NCI-H187 (cell line): ENCODE results near the gene PLA2R1.

Experiments
- DNase-seq, 2 experiments: peaks; one replicate each; lab custom pipeline; 2025; lab: John Stamatoyannopoulos, UW

Gene PLA2R1

DNA sequence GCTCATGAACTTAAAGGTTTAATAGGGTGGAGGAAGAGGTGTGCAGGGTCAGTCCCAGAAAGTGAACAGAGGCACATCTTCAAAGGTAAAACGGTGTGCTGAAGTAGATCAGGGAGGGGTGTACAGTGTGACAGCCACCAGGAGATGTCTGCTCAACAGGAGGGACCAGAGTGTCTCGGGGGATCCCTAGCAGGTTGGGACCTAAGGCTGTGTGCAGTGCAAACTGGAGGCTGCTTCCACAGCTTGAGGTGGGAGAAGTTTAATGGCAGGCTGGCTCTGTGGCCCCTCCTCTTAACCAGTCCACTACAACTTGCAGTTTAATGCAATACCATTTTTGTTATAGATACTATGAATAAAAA is 33.2 kb downstream of the PLA2R1 start:
- DNase-seq, result no peak

- DNase-seq, result no peak
These were observed 33.8 kb downstream of the PLA2R1 start for GRCh38 chr2:160028431-160029269.

DNA sequence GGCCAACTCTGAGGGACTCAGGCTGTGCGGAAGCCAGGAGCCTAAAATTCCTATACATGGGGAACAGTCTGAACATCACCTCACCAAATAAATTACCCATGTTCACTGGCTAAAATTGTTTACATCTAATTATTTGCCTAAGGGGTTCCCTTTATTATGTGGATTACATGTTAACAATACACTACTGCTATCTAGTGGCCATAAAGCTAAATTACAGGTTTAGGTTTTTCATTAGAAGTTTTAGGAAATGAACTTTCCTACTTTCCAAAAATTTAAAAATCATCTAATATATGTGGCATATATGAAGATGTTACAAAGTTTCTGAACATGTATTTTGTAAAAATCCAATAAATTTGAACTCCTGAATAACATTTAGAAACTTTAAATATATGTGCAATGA is 40.3 kb downstream of the PLA2R1 start:
- no peak for DNase-seq

GRCh38 chr2:160019374-160020090 is 42.9 kb downstream of the PLA2R1 start:
- DNase-seq, result no peak

DNA sequence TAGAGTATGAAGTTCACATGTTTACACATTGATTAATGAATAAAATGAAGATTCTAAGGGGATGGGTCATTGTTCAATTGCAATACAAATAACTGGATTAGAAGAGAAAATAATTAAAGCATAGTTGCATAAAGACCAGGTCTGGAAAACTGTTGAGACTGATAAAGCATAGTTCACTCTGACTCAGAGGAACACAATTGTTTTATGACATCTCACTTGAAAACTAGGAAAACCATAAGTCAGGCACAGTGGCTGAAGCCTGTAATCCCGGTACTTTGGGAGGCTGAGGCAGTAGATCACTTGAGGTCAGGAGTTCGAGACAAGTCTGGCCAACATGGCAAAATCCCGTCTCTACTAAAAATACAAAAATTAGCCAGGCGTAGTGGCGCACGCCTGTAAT is 46.7 kb downstream of the PLA2R1 start:
- DNase-seq, result no peak

DNA sequence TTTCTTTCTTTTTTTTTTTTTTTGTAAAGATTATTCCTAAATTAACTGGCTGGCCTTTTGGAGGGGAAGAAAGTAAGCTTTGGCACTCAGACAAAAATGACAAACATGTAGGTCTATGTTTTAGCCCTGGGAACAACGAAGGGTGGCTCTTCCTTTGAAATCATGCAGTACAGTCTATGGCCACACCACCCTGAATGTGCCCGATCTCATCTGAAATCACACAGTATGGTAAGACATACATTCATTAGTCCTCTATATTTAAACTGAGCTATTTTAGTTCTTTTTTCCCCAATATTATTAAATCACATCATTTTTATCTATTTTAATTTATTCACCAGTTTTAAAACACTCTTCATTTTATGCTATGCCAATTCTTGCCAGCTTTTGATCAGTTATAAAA is 48.2 kb downstream of the PLA2R1 start:
- no peak for DNase-seq

DNA sequence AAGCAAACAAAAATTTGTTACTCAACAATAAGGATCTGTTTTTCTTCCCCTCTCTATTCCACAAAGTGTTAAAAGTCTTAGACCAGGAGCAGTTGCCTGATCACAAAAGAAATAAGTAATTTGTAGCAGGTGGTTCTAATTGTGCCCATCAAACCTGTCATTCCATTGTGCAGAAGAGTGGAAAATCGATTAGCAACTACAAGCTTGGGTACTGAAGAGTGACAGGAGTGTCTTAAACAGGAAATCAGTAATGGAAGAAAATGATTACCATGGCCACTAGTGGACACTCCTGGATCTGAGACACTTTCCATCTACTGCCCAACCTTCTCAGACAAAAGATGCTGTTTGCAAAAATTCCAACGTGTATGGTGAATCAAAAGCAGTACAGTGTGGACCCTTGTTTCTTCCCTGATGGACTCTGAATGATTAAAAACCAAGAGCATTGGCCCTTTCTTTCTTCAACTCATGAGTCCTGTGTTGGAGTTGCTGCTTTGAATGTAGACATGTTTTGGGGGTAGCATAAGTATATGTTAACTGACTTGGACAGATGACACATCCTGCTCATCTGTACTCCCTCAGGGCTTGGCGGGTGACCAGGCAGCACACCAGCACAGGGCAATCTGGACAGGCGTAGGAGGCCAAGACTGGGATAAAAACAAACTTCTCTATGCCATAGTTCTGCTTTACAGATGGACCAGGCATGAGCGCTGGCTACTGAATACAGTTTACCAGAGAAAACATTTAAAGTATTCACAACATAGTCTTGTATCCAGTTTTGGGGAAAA is 51.9 kb downstream of the PLA2R1 start:
- DNase-seq, result no peak

GRCh38 chr2:160007111-160007510 is 55.3 kb downstream of the PLA2R1 start:
- no peak for DNase-seq

DNA sequence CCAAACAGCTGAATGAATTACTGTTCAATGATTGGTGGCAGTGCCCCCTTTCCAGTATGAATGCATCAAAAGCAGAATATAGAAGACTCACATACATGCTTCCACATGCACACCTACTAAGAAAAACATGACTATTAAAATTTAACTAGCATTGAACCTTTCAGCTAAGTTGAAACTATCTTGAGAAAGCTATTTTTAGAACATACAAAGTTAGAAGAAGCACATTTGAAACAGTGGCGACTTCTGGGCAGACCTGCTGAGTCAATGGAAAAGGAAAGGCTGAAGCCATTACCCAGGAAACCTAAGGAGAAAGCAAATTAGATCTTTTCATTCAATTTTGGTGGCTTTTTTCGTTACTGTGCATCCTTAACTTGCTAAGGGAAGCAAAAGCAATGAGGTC is 55.9 kb downstream of the PLA2R1 start:
- DNase-seq, result no peak

DNA sequence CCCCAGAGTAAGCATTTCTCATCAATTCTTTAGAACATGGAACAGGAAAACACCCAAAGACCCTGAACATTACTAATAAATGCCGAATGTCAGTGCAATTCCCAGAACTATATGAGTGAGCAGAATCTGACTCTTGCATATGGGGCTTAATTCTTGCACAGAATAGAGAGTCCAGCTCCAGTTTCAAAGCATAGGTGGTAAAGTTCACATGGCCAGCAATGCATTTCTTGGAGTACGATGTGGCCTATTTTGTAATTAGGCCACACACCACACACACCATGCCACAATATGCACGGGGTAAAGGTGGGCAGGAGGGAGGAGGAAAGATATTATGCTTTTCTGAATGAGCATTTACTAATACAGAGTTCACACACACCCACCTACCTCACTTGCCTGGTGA is 56.5 kb downstream of the PLA2R1 start:
- no peak for DNase-seq

GRCh38 chr2:160005476-160005875 is 56.9 kb downstream of the PLA2R1 start:
- DNase-seq, result no peak

GRCh38 chr2:159998961-159999360 is 63.5 kb downstream of the PLA2R1 start:
- no peak for DNase-seq

GRCh38 chr2:159998243-159998642 is 64.2 kb downstream of the PLA2R1 start:
- DNase-seq, result no peak

DNA sequence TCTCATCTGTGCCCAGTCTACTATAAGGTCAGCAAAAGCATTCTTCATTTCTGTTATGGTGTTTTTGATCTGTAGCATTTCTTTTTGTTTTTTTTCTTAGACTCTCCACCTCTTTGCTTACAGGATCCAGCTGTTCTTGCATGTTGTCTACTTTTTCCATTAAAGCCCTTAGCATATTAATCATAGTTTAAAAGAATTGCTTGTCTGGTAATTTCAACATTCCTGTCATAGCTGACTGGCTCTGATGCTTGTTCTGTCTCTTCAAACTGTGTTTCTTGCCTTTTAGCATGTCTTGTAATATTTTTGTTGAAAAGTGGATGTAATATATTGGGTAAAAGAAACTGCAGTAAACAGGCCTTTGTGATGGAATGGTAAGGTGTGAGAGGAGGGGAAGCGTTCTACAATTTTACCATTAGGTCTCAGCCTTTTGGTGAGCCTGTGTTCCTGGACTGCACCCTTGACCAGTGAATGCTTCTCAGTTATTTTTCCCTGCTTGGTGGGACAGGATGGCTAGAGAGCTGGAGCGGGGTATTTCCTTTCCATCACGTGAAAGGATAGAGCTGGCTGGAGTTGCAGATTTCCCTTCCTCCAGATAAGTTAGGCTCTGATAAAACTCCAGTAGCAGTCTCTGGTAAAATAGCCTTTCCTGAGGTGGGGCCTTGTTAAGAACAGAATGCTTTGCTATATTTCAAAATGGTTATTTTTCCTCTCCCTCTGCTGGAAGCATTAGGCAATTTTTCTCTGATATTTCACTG is 65.4 kb downstream of the PLA2R1 start:
- no peak for DNase-seq

DNA sequence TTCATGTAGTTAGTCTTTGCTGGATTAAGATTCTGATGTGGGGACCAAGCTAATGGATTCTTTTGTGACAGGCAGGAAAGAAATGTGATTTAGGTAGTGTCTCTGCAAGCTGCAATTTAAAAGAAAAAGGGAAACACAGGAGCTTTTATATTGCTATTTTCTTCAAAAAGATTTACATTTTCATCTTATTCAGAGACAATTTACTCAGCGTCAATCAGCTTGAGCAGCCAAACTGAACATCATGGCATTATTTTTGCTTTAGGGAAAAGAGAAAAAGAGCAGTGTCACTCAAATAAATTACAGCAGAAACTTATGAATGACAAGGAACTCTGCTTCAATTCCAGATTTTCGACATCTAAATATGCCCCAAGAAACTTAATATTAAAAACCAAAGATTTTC is 67.4 kb downstream of the PLA2R1 start:
- DNase-seq, result no peak

- no peak for DNase-seq
These were observed 73.2 kb downstream of the PLA2R1 start for GRCh38 chr2:159989249-159989648.

- DNase-seq, result no peak
These were observed 73.9 kb downstream of the PLA2R1 start for GRCh38 chr2:159988412-159988970.

GRCh38 chr2:159987181-159987580 is 75.2 kb downstream of the PLA2R1 start:
- no peak for DNase-seq

DNA sequence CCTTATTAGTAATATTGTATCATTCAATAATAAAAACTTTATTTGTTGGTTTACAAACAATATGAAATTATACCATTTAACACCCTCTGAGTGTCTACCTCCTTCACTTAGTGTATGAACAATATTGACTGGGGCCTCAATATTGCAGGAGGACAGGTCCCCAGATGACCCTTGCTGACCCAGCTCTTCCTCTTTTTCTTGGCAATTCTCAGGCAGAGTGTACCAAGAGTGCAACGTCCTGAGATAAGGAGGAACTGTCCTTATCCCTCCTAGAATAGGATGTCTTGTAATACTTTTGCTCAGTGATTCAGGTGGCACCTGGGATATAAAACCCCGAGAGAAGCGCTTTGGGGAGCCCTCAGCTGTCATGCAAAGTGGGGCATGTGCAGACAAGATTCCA is 76.8 kb downstream of the PLA2R1 start:
- no peak for DNase-seq

DNA sequence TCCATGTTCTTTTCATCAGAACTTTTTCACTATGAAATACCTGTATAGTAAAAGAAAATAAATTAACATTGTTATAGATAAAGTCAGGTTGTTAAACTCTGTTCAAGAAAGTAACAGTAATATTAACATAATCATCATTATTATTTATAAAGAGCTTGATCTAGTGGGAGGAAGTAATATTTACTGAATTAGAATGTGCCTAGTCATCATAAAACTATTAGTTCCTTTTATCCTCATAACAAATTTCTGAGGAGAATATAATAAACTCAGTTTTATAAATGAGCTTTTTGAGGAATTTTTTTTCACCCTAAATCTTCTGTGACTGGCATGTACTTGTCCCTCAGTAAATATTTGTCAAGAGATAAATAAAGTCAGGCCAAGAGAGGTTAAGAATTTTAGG is 78.4 kb downstream of the PLA2R1 start:
- no peak for DNase-seq

GRCh38 chr2:159982842-159983785 is 79.3 kb downstream of the PLA2R1 start:
- no peak for DNase-seq
